Esophagus (tissue), 2 donors: ENCODE results near the gene CEP128. TPM values are rescaled to one million over a fixed set of nuclear protein-coding genes. Genes with fewer than 3 reads are reported as not detected.

Experiments used
- H3K27ac ChIP-seq, 2 donors: one replicate each; pipeline ENCODE4 v1.5.1; 2013; ENCODE audit warnings: low read depth in 2 of 2, mild to moderate bottlenecking in 2 of 2, inconsistent platforms in 1 of 2, low read length in 1 of 2, moderate library complexity in 1 of 2
- H3K27me3 ChIP-seq, 2 donors: one replicate each; pipeline ENCODE4 v1.6.1; 2013; ENCODE audit warnings: low read length in 2 of 2, control low read depth in 1 of 2, mild to moderate bottlenecking in 1 of 2; ENCODE audit not compliant: insufficient read depth in 2 of 2, control insufficient read depth in 1 of 2
- H3K36me3 ChIP-seq, 2 donors: one replicate each; pipeline ENCODE4 v1.6.1; 2013; ENCODE audit warnings: low read length in 1 of 2; ENCODE audit not compliant: control insufficient read depth in 2 of 2, insufficient read depth in 2 of 2
- H3K4me1 ChIP-seq, 2 donors: one replicate each; pipeline ENCODE4 v1.6.1; 2013; ENCODE audit warnings: low read length in 1 of 2; ENCODE audit not compliant: control insufficient read depth in 2 of 2, insufficient read depth in 2 of 2
- H3K4me3 ChIP-seq, 2 donors: one replicate each; pipeline ENCODE4 v1.5.1; 2013; ENCODE audit warnings: low read length in 2 of 2, mild to moderate bottlenecking in 2 of 2, low read depth in 1 of 2, moderate library complexity in 1 of 2
- H3K9me3 ChIP-seq, 2 donors: one replicate each; pipeline ENCODE4 v1.6.1; 2013; ENCODE audit warnings: mild to moderate bottlenecking in 2 of 2, low read depth in 1 of 2, low read length in 1 of 2, moderate library complexity in 1 of 2; ENCODE audit not compliant: control insufficient read depth in 2 of 2, insufficient read depth in 1 of 2
- WGBS, 2 donors: extraction: QIAGEN DNeasy Blood & Tissue Kit; methylation state at CpG; one replicate each; pipeline ENCODE4 v1.1.7; 2013; 5-methylcytosine and 5-hydroxymethylcytosine counted together
- polyA plus RNA-seq, 2 donors: library from polyadenylated mRNA; stranded (reverse); fragments of 200-250 nt; gene quantifications; one replicate each; pipeline ENCODE4 v1.2.3, GENCODE V29; 2013
- donor health status: healthy with polysubstance abuse.
- donor health status: Bipolar disorder and iron deficiency.

Gene CEP128
- polyA plus RNA-seq, 2 donors: 1.3 to 1.7 TPM

- H3K9me3 ChIP-seq: no peaks in the 10 kb centered on the region
- no peak overlapping the region for H3K27ac ChIP-seq
- no peaks in the 10 kb centered on the region for H3K27me3 ChIP-seq
- no peak overlapping the region for H3K4me3 ChIP-seq
- no peaks in the 10 kb centered on the region for H3K4me1 ChIP-seq
- no peaks in the 10 kb centered on the region for H3K36me3 ChIP-seq
- 49 to 86% methylated on average over 1 of the region's 1 CpG for WGBS, 2 donors
These were observed 1.4 kb downstream of the CEP128 start for GRCh38 chr14:80940146-80940545.

- Histone ChIP-seq H3K27ac (no peak overlapping the region), H3K4me3 (no peak overlapping the region), H3K9me3 (no peaks in the 10 kb centered on the region), H3K27me3 (no peaks in the 10 kb centered on the region), H3K36me3 (no peaks in the 10 kb centered on the region), H3K4me1 (no peaks in the 10 kb centered on the region)
- WGBS, 2 donors: 84 to 87% methylated on average over 4 of the region's 4 CpGs
These were observed 7.9 kb downstream of the CEP128 start for GRCh38 chr14:80933686-80934085.

GRCh38 chr14:80933282-80933681, 8.3 kb downstream of the CEP128 start:
- no peaks in the 10 kb centered on the region for H3K4me1 ChIP-seq
- no peaks in the 10 kb centered on the region for H3K27me3 ChIP-seq
- no peak overlapping the region for H3K27ac ChIP-seq
- no peaks in the 10 kb centered on the region for H3K9me3 ChIP-seq
- no peak overlapping the region for H3K4me3 ChIP-seq
- H3K36me3 ChIP-seq: no peaks in the 10 kb centered on the region

DNA sequence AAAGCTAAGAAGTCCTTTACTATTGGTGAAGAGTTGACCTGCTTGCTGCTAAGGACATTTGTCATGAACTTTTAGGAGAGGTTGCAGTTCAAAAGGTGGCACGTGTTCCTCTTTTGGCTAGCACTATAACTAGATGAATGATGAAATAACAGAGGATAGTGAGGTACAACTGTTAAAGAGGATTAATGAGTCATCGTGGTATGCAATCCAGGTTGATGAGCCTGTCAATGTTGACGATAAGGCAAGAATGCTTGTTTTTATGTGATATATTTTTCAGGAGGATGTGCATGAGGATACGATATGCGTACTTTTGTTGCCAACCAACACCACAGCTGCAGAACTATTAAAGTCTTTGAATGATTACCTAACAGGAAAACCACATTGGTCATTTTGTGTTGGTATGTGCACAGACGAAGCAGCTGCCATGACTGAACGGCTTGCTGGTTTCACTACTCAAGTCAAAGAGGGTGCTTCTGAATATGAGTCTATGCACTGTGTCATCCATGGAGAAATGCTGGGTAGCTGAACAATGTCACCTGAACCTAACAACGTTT, 10.6 kb downstream of the CEP128 start:
- Histone ChIP-seq H3K4me1 (no peaks in the 10 kb centered on the region), H3K27me3 (no peaks in the 10 kb centered on the region), H3K27ac (no peak overlapping the region), H3K36me3 (no peaks in the 10 kb centered on the region), H3K9me3 (no peaks in the 10 kb centered on the region), H3K4me3 (no peak overlapping the region)
- WGBS, 2 donors: 49 to 53% methylated on average over 8 of the region's 8 CpGs

DNA sequence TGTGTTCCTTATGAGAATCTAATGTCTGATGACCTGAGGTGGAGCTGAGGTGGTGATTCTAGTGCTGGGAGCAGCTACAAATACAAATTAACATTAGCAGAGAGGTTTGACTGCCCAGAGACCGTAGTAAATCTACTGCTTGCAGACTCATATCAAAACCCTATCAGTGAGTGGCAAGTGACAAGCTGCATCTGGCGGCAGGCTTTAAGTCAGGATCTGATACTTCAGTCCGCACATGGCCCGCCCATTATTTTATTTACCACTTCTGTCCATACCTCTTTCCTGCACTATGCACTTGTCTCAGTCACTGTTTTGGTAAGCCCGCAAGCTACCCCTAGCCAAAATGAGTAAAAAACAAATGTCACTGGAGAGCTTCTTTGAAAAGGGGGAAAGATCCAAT, 11.4 kb downstream of the CEP128 start:
- Histone ChIP-seq H3K9me3 (no peaks in the 10 kb centered on the region), H3K4me1 (no peaks in the 10 kb centered on the region), H3K36me3 (no peaks in the 10 kb centered on the region), H3K4me3 (no peak overlapping the region), H3K27me3 (no peaks in the 10 kb centered on the region), H3K27ac (no peak overlapping the region)
- 82 to 84% methylated on average over 5 of the region's 5 CpGs for WGBS, 2 donors

DNA sequence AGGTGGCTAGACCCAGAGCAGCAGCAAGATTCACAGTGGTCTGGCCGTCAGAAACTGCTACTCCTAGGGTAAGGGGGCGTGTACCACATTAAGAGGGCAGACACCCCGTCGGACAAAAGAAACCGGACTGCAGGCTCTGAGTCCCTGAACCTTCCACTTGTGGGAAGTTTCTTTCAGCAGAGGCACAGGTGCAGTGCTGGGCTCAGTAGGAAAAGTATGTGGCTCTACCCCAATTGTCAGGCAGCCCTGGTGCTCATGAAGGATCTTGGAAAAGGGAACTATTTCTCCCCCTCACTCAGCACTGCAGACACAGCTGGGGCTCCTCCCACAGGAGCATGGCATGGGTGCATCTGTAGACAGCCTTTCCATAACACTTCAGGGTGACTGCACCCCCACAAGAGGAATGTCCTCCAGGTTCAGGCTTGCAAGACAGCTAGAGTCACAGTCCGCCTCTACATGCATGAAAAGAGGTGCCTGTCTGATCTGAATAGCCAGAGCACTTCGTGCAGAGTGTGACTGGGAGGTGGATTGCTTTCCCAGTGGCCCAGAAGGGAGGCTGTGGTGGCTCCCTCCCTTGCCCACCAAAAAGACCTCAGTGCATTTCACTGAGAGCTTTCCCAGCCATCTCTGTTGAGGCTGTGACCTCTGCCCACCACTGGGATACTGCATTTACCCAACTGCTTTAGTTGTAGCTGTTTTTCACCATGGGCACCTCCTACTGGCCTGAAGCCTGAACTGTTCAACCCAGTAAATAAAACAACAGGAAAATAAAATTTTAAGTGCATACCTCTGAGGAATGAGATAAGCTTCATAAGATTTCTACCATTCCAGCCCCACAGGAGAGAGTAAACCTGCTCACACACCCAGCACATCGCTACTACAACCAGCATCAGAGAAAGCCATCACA, 14.2 kb downstream of the CEP128 start:
- Histone ChIP-seq H3K27ac (no peak overlapping the region), H3K4me1 (no peaks in the 10 kb centered on the region), H3K9me3 (no peaks in the 10 kb centered on the region), H3K27me3 (no peaks in the 10 kb centered on the region), H3K4me3 (no peak overlapping the region), H3K36me3 (no peaks in the 10 kb centered on the region)
- 86 to 88% methylated on average over 8 of the region's 8 CpGs for WGBS, 2 donors

GRCh38 chr14:80926397-80927082, 15.0 kb downstream of the CEP128 start:
- H3K36me3 ChIP-seq: no peaks in the 10 kb centered on the region
- 82 to 88% methylated on average over 4 of the region's 4 CpGs for WGBS, 2 donors
- H3K4me1 ChIP-seq: no peaks in the 10 kb centered on the region
- H3K4me3 ChIP-seq: no peak overlapping the region
- no peak overlapping the region for H3K27ac ChIP-seq
- no peaks in the 10 kb centered on the region for H3K9me3 ChIP-seq
- H3K27me3 ChIP-seq: no peaks in the 10 kb centered on the region

- Histone ChIP-seq H3K27ac (no peak overlapping the region), H3K27me3 (no peaks in the 10 kb centered on the region), H3K4me3 (no peak overlapping the region), H3K4me1 (no peaks in the 10 kb centered on the region), H3K9me3 (no peaks in the 10 kb centered on the region), H3K36me3 (no peaks in the 10 kb centered on the region)
- WGBS, 2 donors: 83 to 88% methylated on average over 2 of the region's 2 CpGs
These were observed 17.0 kb downstream of the CEP128 start for GRCh38 chr14:80924365-80925103.

DNA sequence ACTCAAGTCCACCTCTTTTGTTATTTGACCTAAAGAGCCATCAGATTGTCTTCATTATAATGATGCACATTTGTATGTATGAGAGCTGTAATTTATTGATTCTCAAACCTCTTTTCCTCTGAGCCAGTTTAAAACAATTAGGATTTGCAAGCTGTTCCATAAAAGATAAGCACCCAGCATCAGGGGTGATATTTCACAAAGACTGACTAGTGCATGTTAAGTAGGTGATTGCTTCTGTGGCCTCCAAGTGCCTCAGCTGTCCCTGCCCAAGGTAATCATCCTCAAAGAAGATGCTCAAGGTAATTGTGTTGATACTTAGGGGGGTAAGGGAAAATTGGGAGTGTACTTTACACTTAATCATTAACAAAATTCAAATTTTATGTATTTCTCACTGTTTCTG, 18.2 kb downstream of the CEP128 start:
- no peaks in the 10 kb centered on the region for H3K4me1 ChIP-seq
- no peak overlapping the region for H3K4me3 ChIP-seq
- H3K9me3 ChIP-seq: no peaks in the 10 kb centered on the region
- H3K36me3 ChIP-seq: no peaks in the 10 kb centered on the region
- no peak overlapping the region for H3K27ac ChIP-seq
- H3K27me3 ChIP-seq: no peaks in the 10 kb centered on the region
